ENCODE results near the gene LEFTY2. TPM values are rescaled to one million over a fixed set of nuclear protein-coding genes. Genes with fewer than 3 reads are reported as not detected.

The LEFTY2 gene
- total RNA-seq, 1 donor from 2014 or later, result not detected

Other genes starting within 250 kb of the LEFTY2 start
- gene SRP9, start 163.4 kb downstream of the LEFTY2 start, total RNA-seq, result 230 and 238 TPM in 2 replicates
- gene EPHX1, start 131.1 kb downstream of the LEFTY2 start, total RNA-seq, result 1.5 and 2.2 TPM in 2 replicates
- gene TMEM63A, start 58.8 kb downstream of the LEFTY2 start, total RNA-seq, result 96.5 and 97.9 TPM in 2 replicates
- gene LEFTY1, start 52.1 kb downstream of the LEFTY2 start, total RNA-seq, result not detected in 2 replicates
- gene PYCR2, start 17.0 kb downstream of the LEFTY2 start, total RNA-seq, result 97.0 and 97.3 TPM in 2 replicates
- 20.0 and 20.5 TPM in 2 replicates for gene SDE2, start 58.1 kb upstream of the LEFTY2 start, total RNA-seq
- 549 and 558 TPM in 2 replicates for gene H3-3A, start 121.5 kb upstream of the LEFTY2 start, total RNA-seq
- 24.5 and 24.9 TPM in 2 replicates for gene ACBD3, start 245.5 kb upstream of the LEFTY2 start, total RNA-seq